ENCODE measurements around the gene EXOC3L2. TPM values are rescaled to one million over a fixed set of nuclear protein-coding genes. Genes with fewer than 3 reads are reported as not detected.

EXOC3L2 gene
- polyA plus RNA-seq, 1 of the 3 experiments (the other 2 are of a cell fraction), result 0.02 TPM

DNA sequence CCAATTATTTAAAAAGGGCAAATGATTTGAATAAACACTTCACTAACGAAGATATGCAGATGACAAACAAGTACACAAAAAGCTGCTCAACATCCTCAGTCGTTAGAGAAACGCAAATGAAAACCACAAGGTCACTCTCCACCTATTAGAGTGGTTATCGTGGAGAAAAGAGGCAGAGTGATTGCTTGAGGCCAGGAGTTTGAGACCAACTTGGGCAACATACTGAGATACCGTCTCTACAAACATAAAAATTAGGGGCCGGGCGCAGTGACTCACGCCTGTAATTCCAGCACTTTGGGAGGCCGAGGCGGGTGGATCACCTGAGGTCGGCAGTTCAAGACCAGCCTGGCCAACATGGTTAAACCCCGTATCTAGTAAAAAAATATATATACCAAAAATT lies 39.4 kb downstream of the EXOC3L2 start:
- no peak for TF ChIP-seq NFIC (IDR thresholded peaks at IDR 0.05; ENCODE audit: borderline replicate concordance)
- TF ChIP-seq RXRA (IDR thresholded peaks at IDR 0.05; ENCODE audit: borderline replicate concordance, low read depth), result no peak
- TF ChIP-seq RFX5 (IDR thresholded peaks at IDR 0.05; ENCODE audit: low read length), result no peak
- TF ChIP-seq TEAD4 (IDR thresholded peaks at IDR 0.05; ENCODE audit: borderline replicate concordance, insufficient read depth), result no peak
- no peak for TF ChIP-seq IRF3 (IDR thresholded peaks at IDR 0.05; ENCODE audit: low read depth, low read length)
- no peak for TF ChIP-seq SIN3A (IDR thresholded peaks at IDR 0.05; ENCODE audit: borderline replicate concordance, low read depth, low read length)
- no peak for TF ChIP-seq MXI1 (IDR thresholded peaks at IDR 0.05; ENCODE audit: low read depth, low read length)
- no peak for TF ChIP-seq RCOR1 (IDR thresholded peaks at IDR 0.05; ENCODE audit: low read length)
- no peak for TF ChIP-seq MEF2A (IDR thresholded peaks at IDR 0.05; ENCODE audit: borderline replicate concordance, low read depth)
- no peak for TF ChIP-seq SMC3 (IDR thresholded peaks at IDR 0.05; ENCODE audit: low read depth, low read length)
- peaks cover 5% of the 10 kb centered on the region for H3F3A ChIP-seq (replicated peaks; ENCODE audit: insufficient read depth)
- no peaks in the 10 kb centered on the region for H3K9me3 ChIP-seq
- H3K9me2 ChIP-seq, result no peaks in the 10 kb centered on the region
- H2AFZ ChIP-seq (ENCODE audit: low read depth), result no peak overlapping the region
- CTCF ChIA-PET, result interaction anchor here (1.4 kb wide), 1 partner anchor 43 kb away, joined by 3 read pairs; no protein-coding TSS in a partner anchor
- no peak overlapping the region for H3K4me2 ChIP-seq
- H3K9ac ChIP-seq, result no peak overlapping the region
- no peaks in the 10 kb centered on the region for H3K36me3 ChIP-seq (replicated peaks in 1 of 2; ENCODE audit: control insufficient read depth in 1 of 2, insufficient read depth in 2 of 2, low read length in 1 of 2)
- no peaks in the 10 kb centered on the region for H3K4me1 ChIP-seq (ENCODE audit: control insufficient read depth in 1 of 2, insufficient read depth in 2 of 2, low read depth in 1 of 2, low read length in 1 of 2)
- H3K4me3 ChIP-seq (ENCODE audit: low read depth in 2 of 2, low read length in 1 of 2), result no peak overlapping the region
- no peak for DNase-seq
- no peaks in the 10 kb centered on the region for H3K79me2 ChIP-seq (ENCODE audit: insufficient read depth)
- POLR2A ChIA-PET, result no interaction called here
- no peaks in the 10 kb centered on the region for H4K20me1 ChIP-seq (ENCODE audit: insufficient read depth)
- H3K27ac ChIP-seq (ENCODE audit: low read depth in 2 of 2, low read length in 1 of 2), result no peak overlapping the region
- no peaks in the 10 kb centered on the region for H3K27me3 ChIP-seq (ENCODE audit: insufficient read depth)
- 45% methylated on average over 12 of the region's 12 CpGs for WGBS (ENCODE audit: low lambda C conversion rate)

GRCh38 chr19:45202637-45203036 lies 42.6 kb downstream of the EXOC3L2 start:
- no peaks in the 10 kb centered on the region for H3K79me2 ChIP-seq (ENCODE audit: insufficient read depth)
- no peak overlapping the region for H3K27ac ChIP-seq (ENCODE audit: low read depth in 2 of 2, low read length in 1 of 2)
- H3K4me1 ChIP-seq (ENCODE audit: control insufficient read depth in 1 of 2, insufficient read depth in 2 of 2, low read depth in 1 of 2, low read length in 1 of 2), result no peaks in the 10 kb centered on the region
- H3K9ac ChIP-seq, result no peak overlapping the region
- no peaks in the 10 kb centered on the region for H3K9me3 ChIP-seq
- ChIA-PET CTCF (no interaction called here), POLR2A (no interaction called here)
- H3K36me3 ChIP-seq (replicated peaks in 1 of 2; ENCODE audit: control insufficient read depth in 1 of 2, insufficient read depth in 2 of 2, low read length in 1 of 2), result no peaks in the 10 kb centered on the region
- no CpG with 5 or more reads among the region's 6 CpGs for WGBS (ENCODE audit: low lambda C conversion rate)
- H3K27me3 ChIP-seq (ENCODE audit: insufficient read depth), result no peaks in the 10 kb centered on the region
- H3K9me2 ChIP-seq, result no peaks in the 10 kb centered on the region
- H3K4me2 ChIP-seq, result no peak overlapping the region
- no peak overlapping the region for H2AFZ ChIP-seq (ENCODE audit: low read depth)
- peaks cover 5% of the 10 kb centered on the region for H3F3A ChIP-seq (replicated peaks; ENCODE audit: insufficient read depth)
- no peak overlapping the region for H3K4me3 ChIP-seq (ENCODE audit: low read depth in 2 of 2, low read length in 1 of 2)
- no peak for DNase-seq
- H4K20me1 ChIP-seq (ENCODE audit: insufficient read depth), result no peaks in the 10 kb centered on the region
- no peak for TF ChIP-seq NRF1 (IDR thresholded peaks at IDR 0.05; ENCODE audit: low read depth, low read length)
- no peak for TF ChIP-seq IRF3 (IDR thresholded peaks at IDR 0.05; ENCODE audit: low read depth, low read length)
- TF ChIP-seq, protein P1, sequence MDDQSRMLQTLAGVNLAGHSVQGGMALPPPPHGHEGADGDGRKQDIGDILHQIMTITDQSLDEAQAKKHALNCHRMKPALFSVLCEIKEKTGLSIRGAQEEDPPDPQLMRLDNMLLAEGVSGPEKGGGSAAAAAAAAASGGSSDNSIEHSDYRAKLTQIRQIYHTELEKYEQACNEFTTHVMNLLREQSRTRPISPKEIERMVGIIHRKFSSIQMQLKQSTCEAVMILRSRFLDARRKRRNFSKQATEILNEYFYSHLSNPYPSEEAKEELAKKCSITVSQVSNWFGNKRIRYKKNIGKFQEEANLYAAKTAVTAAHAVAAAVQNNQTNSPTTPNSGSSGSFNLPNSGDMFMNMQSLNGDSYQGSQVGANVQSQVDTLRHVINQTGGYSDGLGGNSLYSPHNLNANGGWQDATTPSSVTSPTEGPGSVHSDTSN (IDR thresholded peaks at IDR 0.05), result no peak
- no peak for TF ChIP-seq SIN3A (IDR thresholded peaks at IDR 0.05; ENCODE audit: borderline replicate concordance, low read depth, low read length)
- TF ChIP-seq, protein P2, sequence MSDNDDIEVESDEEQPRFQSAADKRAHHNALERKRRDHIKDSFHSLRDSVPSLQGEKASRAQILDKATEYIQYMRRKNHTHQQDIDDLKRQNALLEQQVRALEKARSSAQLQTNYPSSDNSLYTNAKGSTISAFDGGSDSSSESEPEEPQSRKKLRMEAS (IDR thresholded peaks at IDR 0.05; ENCODE audit: low read depth), result no peak
- no peak for TF ChIP-seq FOSL2 (IDR thresholded peaks at IDR 0.05; ENCODE audit: borderline replicate concordance, low read depth)
- no peak for TF ChIP-seq EP300 (IDR thresholded peaks at IDR 0.05; ENCODE audit: borderline replicate concordance in 1 of 2, low read depth in 1 of 2, low read length in 1 of 2)
- TF ChIP-seq RXRA (IDR thresholded peaks at IDR 0.05; ENCODE audit: borderline replicate concordance, low read depth), result no peak
- no peak for TF ChIP-seq USF1 (IDR thresholded peaks at IDR 0.05; ENCODE audit: borderline replicate concordance, low read depth)
- TF ChIP-seq, protein P3, sequence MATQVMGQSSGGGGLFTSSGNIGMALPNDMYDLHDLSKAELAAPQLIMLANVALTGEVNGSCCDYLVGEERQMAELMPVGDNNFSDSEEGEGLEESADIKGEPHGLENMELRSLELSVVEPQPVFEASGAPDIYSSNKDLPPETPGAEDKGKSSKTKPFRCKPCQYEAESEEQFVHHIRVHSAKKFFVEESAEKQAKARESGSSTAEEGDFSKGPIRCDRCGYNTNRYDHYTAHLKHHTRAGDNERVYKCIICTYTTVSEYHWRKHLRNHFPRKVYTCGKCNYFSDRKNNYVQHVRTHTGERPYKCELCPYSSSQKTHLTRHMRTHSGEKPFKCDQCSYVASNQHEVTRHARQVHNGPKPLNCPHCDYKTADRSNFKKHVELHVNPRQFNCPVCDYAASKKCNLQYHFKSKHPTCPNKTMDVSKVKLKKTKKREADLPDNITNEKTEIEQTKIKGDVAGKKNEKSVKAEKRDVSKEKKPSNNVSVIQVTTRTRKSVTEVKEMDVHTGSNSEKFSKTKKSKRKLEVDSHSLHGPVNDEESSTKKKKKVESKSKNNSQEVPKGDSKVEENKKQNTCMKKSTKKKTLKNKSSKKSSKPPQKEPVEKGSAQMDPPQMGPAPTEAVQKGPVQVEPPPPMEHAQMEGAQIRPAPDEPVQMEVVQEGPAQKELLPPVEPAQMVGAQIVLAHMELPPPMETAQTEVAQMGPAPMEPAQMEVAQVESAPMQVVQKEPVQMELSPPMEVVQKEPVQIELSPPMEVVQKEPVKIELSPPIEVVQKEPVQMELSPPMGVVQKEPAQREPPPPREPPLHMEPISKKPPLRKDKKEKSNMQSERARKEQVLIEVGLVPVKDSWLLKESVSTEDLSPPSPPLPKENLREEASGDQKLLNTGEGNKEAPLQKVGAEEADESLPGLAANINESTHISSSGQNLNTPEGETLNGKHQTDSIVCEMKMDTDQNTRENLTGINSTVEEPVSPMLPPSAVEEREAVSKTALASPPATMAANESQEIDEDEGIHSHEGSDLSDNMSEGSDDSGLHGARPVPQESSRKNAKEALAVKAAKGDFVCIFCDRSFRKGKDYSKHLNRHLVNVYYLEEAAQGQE (IDR thresholded peaks at IDR 0.05; ENCODE audit: low read depth, low read length), result no peak
- no peak for TF ChIP-seq EZH2phosphoT487 (IDR thresholded peaks at IDR 0.05; ENCODE audit: borderline replicate concordance, low read depth)
- no peak for TF ChIP-seq FOXM1 (IDR thresholded peaks at IDR 0.05; ENCODE audit: low read depth)
- TF ChIP-seq JUND (IDR thresholded peaks at IDR 0.05), result no peak
- TF ChIP-seq MEF2A (IDR thresholded peaks at IDR 0.05; ENCODE audit: borderline replicate concordance, low read depth), result no peak
